A549 (cell line): Measurements from ENCODE around the gene PHC1.

Source experiments
- ATOH8 ChIP-seq: fragments of 250-450 bp; sonication (Bioruptor Pico); IDR thresholded peaks from 2 replicates; pipeline ENCODE4 v1.5.0; 2020; ENCODE audit warnings: low read depth, mild to moderate bottlenecking, moderate library complexity
- CHD4 ChIP-seq: fragments of 200-600 bp; sonication (generic); IDR thresholded peaks from 2 replicates; pipeline ENCODE4 v1.6.1; 2016; ENCODE audit warnings: antibody characterized with exemption, mild to moderate bottlenecking, borderline replicate concordance
- CTCF ChIP-seq: fragments of >200 bp; sonication (Bioruptor Twin); formaldehyde crosslinking; IDR thresholded peaks from 3 replicates; pipeline ENCODE4 v1.5.1; 2016
- EP300 ChIP-seq, 2 experiments: fragments of >200 bp; sonication (Bioruptor Twin); formaldehyde crosslinking; IDR thresholded peaks; 2 replicates in 1 of 2; 3 replicates in 1 of 2; pipeline ENCODE4 v1.6.1; 2016 to 2017
- FOXS1 ChIP-seq: fragments of 250-450 bp; sonication (Bioruptor Pico); IDR thresholded peaks from 2 replicates; pipeline ENCODE4 v1.5.0; 2020; ENCODE audit warnings: mild to moderate bottlenecking, moderate library complexity
- MAZ ChIP-seq: fragments of 150-350 bp; IDR thresholded peaks from 2 replicates; pipeline ENCODE4 v1.6.1; 2014; ENCODE audit warnings: antibody characterized with exemption, low read depth, low read length, borderline replicate concordance
- MYC ChIP-seq: IDR thresholded peaks from 2 replicates; pipeline ENCODE4 v1.6.1; 2012; ENCODE audit warnings: mild to moderate bottlenecking, inconsistent platforms, low read length, improper control_type of control experiment, borderline replicate concordance
- POLR2A ChIP-seq: IDR thresholded peaks from 2 replicates; pipeline ENCODE4 v1.6.1; 2012; ENCODE audit warnings: mild to moderate bottlenecking, low read length
- RCOR1 ChIP-seq: fragments of 150-350 bp; IDR thresholded peaks from 2 replicates; pipeline ENCODE4 v1.6.1; 2014; ENCODE audit warnings: antibody characterized with exemption, low read length, low read depth
- TP53 ChIP-seq: fragments of 250-450 bp; sonication (Bioruptor Pico); IDR thresholded peaks from 2 replicates; pipeline ENCODE4 v1.5.0; 2021; ENCODE audit warnings: mild to moderate bottlenecking, moderate library complexity
- USF2 ChIP-seq: fragments of 450-650 bp; IDR thresholded peaks from 2 replicates; pipeline ENCODE4 v1.6.1; 2014; ENCODE audit warnings: antibody characterized with exemption

GRCh38 chr12:8866429-8866828 lies 47.9 kb upstream of the PHC1 start:
- TF ChIP-seq EP300 (IDR thresholded peaks at IDR 0.05) (no peak), CTCF (no peak), RCOR1 (no peak), USF2 (no peak), TP53 (no peak), CHD4 (no peak), ATOH8 (no peak), MYC (no peak), POLR2A (no peak), FOXS1 (CRISPR knock-in tag) (no peak), MAZ (no peak)
